ENCODE measurements around the gene GCNT1.
"Not testable (repeated sequence)": the region's sequence is repeated elsewhere in the genome, so short reads cannot be mapped to it uniquely, and the experiment has no call there.

The GCNT1 gene

GRCh38 chr9:76458903-76459693 lies at the start of gene GCNT1:
TSS of gene GCNT1 (plus strand) at chr9:76459182. CDS start at chr9:76502382, 43,200 bp downstream.
- peak; percentile 92 for DNase-seq

DNA sequence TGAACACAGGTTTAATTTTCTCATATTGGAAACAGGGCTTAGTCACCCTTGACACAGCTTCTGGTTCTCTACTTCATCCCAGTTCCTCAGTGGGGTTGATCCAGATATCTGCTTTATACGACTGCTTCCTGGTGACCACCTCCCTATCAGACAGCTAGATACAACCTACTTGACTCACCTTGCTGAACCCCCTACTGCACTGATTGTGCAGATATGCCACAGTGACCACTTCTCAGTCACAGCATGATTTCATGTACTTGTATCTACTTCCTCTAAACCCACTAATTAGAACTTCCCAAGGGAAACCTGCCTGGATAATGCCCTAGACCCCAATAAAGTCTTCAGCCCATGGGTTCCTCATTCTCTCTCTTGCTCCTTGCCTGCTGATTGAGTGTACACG lies 46.3 kb upstream of the GCNT1 start:
- DNase-seq: no peak

- no peak for DNase-seq
These were observed 45.3 kb upstream of the GCNT1 start for GRCh38 chr9:76413658-76414057.

DNA sequence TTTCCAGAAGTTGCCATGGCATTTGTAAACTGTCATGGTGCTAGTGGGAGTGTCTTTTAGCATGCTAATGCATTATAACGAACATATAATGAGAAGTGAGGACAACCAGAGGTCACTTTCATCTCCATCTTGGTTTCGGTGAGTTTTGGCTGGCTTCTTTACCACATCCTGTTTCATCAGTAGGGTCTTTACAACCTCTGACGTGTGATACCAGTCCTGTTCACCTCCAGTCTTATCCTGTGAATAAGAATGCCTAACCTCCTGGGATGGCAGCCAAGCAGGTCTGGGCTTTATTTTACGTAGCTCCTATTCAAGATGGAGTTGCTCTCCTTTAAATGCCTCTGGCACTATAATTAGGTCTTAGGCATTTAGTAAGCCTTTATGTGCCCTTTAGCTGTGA lies 44.3 kb upstream of the GCNT1 start:
- no peak for DNase-seq

DNA sequence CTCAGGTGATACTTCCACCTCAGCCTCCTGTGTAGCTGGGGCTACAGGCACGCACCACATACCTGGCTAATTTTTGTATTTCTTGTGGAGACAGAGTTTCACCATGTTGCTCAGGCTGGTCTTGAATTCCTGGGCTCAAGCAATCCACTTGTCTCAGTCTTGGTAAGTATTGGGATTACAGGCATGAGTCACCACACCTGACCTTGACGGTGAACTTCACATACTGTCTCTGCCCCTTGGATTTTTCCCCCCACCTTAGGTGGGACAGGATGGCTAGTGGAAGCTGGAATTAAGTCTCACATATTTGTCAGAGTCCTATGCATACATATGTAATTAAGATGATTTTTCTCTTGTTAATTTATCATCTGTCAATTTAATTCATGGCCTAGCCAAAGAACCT lies 43.8 kb upstream of the GCNT1 start:
- DNase-seq: no peak

DNA sequence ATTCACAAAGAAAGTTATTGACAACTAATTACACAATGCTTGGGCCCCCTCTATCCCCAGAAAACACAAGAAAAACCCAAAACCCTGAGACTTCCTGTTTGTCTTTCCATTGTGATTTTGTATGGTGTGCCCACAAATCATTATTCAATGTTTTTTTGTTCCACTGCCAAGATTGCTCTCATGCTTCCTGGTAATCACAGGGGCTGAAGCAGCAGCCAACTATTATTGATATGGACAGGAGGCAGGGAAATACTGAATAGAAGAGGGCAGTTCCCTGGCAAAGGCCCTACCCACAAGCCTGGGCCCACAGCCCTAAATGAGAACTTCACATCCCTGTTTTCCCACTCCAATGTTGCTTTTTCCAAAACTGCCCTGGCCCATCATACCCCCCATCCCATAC lies 43.3 kb upstream of the GCNT1 start:
- DNase-seq: no peak

DNA sequence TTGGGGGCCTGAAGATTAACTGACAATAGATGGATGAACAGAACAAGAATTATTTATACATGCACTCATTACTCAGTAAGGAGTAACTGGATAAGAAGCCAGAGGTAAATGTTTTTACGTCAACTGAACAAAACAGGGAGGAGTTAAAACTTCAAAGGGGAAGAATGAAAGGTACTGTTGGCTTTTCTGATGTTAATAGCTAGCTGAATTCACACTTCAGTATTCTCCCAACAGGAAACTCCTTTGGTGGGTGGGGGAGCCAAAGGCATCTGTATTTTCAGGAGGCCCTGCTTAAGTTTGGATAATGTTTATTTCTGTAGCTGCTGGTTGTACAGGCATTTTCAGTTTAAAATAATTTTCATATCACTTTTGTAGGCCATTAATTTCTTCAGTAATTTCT lies 41.6 kb upstream of the GCNT1 start:
- no peak for DNase-seq

DNA sequence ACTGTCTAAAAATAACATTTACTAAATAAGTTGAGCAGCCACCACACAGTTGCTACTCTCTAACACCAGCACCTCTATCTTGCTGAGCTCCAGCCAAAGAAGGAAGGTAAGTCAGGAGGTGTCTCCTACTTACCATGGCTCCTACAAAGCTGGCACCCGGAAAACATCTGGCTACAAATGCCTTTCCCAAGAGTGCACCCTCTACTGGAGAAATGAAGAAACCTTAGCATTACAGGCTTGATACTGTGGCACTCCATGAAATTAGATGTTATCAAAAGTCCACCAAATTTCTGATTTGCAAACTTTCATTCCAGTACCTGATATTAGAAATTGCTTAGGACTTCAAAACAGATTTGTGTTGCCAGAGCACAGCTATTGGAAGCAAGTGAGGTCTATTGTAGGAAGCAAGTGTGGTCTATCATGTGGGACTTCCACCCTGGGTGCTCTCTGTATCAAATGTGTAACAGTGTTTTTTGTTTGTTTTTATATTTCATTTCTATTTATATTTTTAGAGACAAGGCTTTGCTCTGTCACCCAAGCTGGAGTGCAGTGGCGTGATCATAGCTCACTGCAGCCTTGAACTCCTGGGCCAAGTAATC lies 39.1 kb upstream of the GCNT1 start:
- no peak for DNase-seq

- no peak for DNase-seq
These were observed 35.5 kb upstream of the GCNT1 start for GRCh38 chr9:76423216-76424177.

DNA sequence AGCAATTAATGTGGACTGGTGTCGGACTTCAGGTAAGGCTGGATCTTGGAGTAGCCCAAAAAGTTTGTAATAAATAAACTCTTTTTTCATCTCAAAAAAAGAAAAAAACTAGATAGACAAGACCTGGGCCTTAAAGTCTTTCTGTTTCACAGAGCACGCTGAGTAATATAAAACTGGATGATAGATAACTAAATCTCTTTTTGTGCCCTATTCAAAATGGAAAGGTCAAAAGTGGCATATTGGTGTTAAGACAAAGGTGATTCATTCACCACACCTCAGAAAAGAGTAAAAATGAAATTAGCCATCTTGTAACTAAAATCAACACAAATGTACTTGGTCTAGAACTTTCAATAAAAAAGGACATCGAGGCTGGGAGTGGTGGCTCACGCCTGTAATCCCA lies 34.5 kb upstream of the GCNT1 start:
- DNase-seq: no peak

- no peak for DNase-seq
These were observed 33.1 kb upstream of the GCNT1 start for GRCh38 chr9:76425677-76426453.

DNA sequence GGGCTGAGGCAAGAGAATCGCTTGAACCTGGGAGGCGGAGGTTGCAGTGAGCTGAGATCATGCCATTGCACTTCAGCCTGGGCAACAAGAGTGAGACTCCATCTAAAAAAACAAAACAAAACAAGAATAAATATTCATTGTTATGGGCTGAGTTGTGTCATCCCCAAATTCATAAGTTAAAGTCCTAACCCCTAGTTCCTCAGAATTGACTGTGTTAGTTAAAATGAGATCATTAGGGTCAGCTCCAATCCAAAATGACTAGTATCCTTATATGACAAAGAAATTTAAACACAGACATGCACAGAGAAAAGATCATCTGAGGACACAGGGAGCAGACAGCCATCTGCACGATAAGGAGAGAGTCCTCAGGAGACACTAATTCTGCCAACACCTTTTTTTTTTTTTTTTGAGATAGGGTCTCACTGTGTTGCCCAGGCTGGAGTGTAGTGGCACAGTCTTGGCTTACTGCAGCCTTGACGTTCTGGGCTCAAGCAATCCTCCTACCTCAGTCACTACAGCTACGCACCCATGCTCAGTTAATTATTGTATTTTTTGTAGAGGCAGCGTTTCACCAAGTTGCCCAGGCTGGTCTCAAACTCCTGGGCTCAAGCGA lies 32.1 kb upstream of the GCNT1 start:
- DNase-seq: no peak

- no peak for DNase-seq
These were observed 27.4 kb upstream of the GCNT1 start for GRCh38 chr9:76431601-76432000.

- no peak for DNase-seq
These were observed 25.6 kb upstream of the GCNT1 start for GRCh38 chr9:76433406-76433805.

- DNase-seq: no peak
These were observed 25.1 kb upstream of the GCNT1 start for GRCh38 chr9:76433836-76434235.

- not testable (repeated sequence) for DNase-seq
These were observed 24.1 kb upstream of the GCNT1 start for GRCh38 chr9:76434897-76435296.

DNA sequence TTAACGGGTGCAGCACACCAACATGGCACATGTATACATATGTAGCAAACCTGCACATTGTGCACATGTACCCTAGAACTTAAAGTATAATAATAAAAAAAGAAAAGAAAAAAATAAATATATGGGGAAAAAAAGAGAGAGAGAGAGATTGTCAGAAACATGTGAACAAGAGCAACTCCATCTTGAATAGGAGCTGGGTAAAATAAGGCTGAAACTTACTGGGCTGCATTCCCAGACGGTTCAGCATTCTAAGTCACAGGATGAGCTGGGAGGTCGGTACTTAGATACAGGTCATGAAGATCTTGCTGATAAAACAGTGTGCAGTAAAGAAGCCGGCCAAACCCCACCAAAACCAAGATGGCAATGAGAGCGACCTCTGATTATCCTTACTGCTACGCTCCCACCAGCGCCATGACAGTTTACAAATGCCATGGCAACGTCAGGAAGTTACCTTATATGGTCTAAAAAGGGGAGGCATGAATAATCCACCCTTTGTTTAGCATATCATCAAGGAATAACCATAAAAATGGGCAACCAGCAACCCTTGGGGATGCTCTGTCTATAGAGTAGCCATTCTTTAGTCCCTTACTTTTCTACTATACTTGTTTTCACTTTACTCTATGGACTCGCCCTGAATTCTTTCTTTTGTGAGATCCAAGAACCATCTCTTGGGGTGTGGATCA lies 21.8 kb upstream of the GCNT1 start:
- not testable (repeated sequence) for DNase-seq

DNA sequence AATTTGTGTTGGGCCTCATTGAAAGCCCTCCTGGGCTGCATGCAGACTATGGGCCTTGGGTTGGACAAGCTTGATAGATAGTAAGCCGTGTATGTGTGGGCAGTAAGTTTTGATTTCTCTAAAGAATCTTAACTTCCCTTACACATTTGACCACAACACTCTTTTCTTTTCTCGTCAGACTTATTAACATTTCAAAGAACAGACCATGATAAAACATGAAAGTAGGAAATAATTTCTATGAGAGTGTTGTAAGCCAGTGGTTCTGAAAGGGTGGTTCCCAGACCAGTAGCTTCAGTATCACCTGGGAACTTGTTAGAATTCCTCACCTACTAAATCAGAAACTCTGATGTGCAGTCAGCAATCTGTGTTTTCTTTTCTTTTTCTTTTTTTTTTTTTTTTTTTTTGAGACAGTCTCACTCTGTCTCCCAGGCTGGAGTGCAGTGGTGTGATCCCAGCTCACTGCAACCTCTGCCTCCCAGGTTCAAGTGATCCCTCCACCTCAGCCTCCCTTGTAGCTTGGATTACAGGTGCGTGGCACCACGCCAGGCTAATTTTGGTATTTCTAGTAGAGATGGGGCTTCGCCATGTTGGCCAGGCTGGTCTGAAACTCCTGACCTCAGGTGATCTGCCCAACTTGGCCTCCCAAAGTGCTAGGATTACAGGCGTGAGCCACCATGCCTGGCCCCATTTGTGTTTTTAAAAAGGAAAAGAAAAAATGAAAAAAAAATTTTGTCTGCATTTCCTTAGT lies 20.0 kb upstream of the GCNT1 start:
- DNase-seq: no peak

DNA sequence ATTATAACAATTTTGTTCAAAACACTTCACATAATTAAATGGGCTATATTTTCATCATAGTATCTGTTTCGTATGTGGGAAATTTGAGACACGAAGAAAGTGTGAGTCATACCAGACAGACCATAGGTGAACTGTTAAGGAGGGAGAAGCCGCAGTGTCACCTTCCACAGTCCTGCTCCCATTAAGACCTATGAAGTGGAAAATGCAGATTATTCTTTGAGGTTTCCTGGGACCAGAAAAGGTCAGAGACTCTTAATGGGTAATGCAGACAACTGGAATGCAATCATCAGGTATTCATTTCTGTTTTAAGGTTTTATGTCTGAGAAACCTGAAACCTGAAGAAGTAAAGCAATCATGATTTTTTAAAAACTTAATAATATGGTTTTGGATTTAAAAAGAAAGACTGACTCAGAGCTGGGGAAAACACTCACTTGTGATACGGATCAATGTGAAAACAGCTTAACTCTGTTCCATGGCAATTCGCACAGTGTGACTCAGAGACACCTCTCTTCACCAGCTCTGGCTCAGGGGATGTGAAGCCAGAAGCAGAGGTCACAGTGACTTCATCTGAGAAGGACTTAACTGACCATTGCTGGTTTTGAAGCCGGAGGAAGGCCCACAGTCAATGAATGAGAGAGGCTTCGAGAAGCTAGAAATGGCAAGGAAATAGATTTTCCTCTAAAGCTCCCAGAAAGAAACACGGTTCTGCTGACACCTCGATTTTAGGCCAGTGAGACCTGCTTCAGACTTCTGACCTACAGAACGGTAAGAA lies 17.2 kb upstream of the GCNT1 start:
- peak; percentile 13 for DNase-seq

DNA sequence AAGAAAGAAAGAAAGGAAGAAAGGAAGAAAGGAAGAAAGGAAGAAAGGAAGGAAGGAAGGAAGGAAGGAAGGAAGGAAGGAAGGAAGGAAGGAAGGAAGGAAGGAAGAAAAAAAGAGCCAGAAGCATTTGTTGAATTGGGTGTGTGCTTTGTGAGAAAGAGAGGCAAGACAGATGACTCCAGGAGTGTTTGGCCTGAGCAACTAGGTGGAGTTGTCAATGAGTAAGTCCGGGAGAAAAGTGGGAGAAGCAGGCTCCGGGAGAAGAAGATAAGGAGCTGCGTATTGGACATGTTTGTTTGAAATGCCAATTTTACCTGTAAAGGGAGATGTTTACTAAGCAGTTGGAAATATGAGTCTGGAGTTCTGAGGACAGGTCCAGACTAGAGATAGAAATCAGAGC lies 15.1 kb upstream of the GCNT1 start:
- DNase-seq: no peak
